Muscle layer of colon (tissue), 2 donors: ENCODE results near the gene CTCF.
A peak's percentile ranks its signal among the peaks of the same experiment; 100 is the strongest.

Experiments
- H3K27ac ChIP-seq: one replicate; pipeline ENCODE4 v1.7.0; 2013; ENCODE audit warnings: low read depth, mild to moderate bottlenecking, low read length, moderate library complexity
- H3K27me3 ChIP-seq, 2 donors: one replicate each; pipeline ENCODE4 v1.7.0; 2013; ENCODE audit warnings: low read length in 2 of 2, mild to moderate bottlenecking in 2 of 2; ENCODE audit not compliant: insufficient read depth in 2 of 2, control insufficient read depth in 1 of 2
- H3K36me3 ChIP-seq: one replicate; pipeline ENCODE4 v1.7.0; 2013; ENCODE audit warnings: mild to moderate bottlenecking, low read length; ENCODE audit not compliant: insufficient read depth
- H3K4me1 ChIP-seq: one replicate; pipeline ENCODE4 v1.7.0; 2013; ENCODE audit warnings: mild to moderate bottlenecking, low read length; ENCODE audit not compliant: insufficient read depth
- H3K4me3 ChIP-seq, 2 donors: one replicate each; pipeline ENCODE4 v1.7.0; 2013; ENCODE audit warnings: low read length in 2 of 2, low read depth in 1 of 2, mild to moderate bottlenecking in 1 of 2, moderate library complexity in 1 of 2
- H3K9ac ChIP-seq: one replicate; pipeline ENCODE4 v1.7.0; 2013; ENCODE audit warnings: low read length
- H3K9me3 ChIP-seq: one replicate; pipeline ENCODE4 v1.7.0; 2013; ENCODE audit warnings: mild to moderate bottlenecking, low read length
- donor health status: abdominal sarcoma.
- donor health status: Adenocarcinoma of cecum.

CTCF gene

GRCh38 chr16:67544329-67544841 is 17.9 kb upstream of the CTCF start:
- no peak overlapping the region for H3K4me3 ChIP-seq
- no peaks in the 10 kb centered on the region for H3K9me3 ChIP-seq
- no peaks in the 10 kb centered on the region for H3K27me3 ChIP-seq
- peaks cover 79% of the 10 kb centered on the region for H3K36me3 ChIP-seq
- no peak overlapping the region for H3K27ac ChIP-seq
- H3K4me1 ChIP-seq: peaks cover 14% of the 10 kb centered on the region
- no peak overlapping the region for H3K9ac ChIP-seq

DNA sequence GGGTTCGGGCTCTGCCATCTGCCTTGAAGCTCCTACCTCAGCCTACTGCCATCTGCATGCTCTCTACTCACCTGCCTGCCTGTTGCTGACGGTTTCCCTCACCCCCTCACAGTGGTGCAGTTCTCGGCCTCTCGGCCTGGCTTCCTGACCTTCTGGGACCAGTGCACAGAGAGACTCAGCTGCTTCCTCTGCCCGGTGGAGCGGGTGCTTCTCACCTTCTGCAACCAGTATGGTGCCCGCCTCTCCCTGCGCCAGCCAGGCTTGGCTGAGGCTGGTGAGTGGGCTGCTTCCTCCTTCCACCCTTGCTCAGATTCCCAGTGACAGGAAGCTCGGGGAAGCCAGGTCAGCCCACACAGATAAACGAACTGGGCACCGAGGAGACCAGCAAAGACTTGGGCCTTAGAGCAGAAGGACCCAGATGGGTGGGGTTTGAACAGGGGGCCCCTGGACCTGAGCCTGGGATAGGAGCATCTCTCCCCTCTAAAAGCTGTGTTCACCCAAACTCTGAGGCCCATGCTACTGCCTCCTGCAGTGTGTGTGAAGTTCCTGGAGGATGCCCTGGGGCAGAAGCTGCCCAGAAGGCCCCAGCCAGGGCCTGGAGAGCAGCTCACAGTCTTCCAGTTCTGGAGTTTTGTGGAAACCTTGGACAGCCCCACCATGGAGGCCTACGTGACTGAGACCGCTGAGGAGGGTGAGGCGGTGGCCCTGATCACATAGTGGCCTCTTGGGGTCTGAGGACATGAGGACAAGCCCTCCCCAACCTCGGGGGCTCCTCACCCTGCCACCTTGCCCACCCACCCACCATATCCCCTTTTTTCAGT is 17.3 kb upstream of the CTCF start:
- Histone ChIP-seq H3K4me1 (peaks cover 14% of the 10 kb centered on the region), H3K27me3 (no peaks in the 10 kb centered on the region), H3K27ac (no peak overlapping the region), H3K36me3 (peaks cover 74% of the 10 kb centered on the region), H3K9ac (no peak overlapping the region), H3K9me3 (no peaks in the 10 kb centered on the region), H3K4me3 (no peak overlapping the region)

DNA sequence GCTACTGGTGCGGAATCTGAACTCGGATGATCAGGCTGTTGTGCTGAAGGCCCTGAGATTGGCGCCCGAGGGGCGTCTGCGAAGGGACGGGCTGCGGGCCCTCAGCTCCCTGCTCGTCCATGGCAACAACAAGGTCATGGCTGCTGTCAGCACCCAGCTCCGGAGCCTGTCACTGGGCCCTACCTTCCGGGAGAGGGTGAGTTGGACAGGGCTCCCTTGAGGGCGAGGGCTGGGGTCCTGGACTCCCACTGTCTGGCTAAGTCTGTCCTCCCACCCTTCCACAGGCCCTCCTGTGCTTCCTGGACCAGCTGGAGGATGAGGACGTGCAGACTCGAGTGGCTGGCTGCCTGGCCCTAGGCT is 16.7 kb upstream of the CTCF start:
- no peaks in the 10 kb centered on the region for H3K9me3 ChIP-seq
- no peak overlapping the region for H3K4me3 ChIP-seq
- H3K36me3 ChIP-seq: peaks cover 68% of the 10 kb centered on the region
- no peaks in the 10 kb centered on the region for H3K27me3 ChIP-seq
- peaks cover 14% of the 10 kb centered on the region for H3K4me1 ChIP-seq
- no peak overlapping the region for H3K27ac ChIP-seq
- H3K9ac ChIP-seq: no peak overlapping the region

DNA sequence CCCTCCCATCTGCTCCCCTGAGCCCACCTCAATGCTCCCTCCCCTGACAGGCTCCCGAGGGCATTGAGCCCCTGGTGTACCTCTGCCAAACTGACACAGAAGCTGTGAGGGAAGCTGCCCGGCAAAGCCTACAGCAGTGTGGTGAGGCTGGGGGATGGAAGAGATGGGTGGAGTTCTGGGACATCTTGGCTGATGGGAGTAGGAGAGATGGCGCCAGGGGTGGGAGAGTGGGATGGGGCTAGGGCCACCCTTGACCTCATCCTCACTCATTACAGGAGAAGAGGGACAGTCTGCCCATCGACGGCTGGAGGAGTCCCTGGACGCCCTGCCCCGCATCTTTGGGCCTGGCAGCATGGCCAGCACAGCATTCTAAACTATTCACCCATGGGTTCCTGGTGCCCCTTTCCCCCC is 16.2 kb upstream of the CTCF start:
- peaks cover 64% of the 10 kb centered on the region for H3K36me3 ChIP-seq

GRCh38 chr16:67546761-67547422 is 15.4 kb upstream of the CTCF start:
- Histone ChIP-seq H3K4me3 (no peak overlapping the region), H3K27me3 (no peaks in the 10 kb centered on the region), H3K27ac (peak overlapping the region; percentile 34), H3K36me3 (peaks cover 56% of the 10 kb centered on the region), H3K9me3 (no peaks in the 10 kb centered on the region), H3K4me1 (peaks cover 14% of the 10 kb centered on the region), H3K9ac (no peak overlapping the region)

More for the DNA sequence above, 16.2 kb upstream of the CTCF start:
- H3K4me1 ChIP-seq: peaks cover 14% of the 10 kb centered on the region
- H3K27ac ChIP-seq: no peak overlapping the region
- no peaks in the 10 kb centered on the region for H3K9me3 ChIP-seq
- H3K9ac ChIP-seq: no peak overlapping the region
- H3K27me3 ChIP-seq: no peaks in the 10 kb centered on the region
- no peak overlapping the region for H3K4me3 ChIP-seq

- H3K27me3 ChIP-seq: no peaks in the 10 kb centered on the region
- H3K9me3 ChIP-seq: no peaks in the 10 kb centered on the region
- peaks cover 48% of the 10 kb centered on the region for H3K36me3 ChIP-seq
- H3K27ac ChIP-seq: peak overlapping the region; percentile 34
- H3K9ac ChIP-seq: no peak overlapping the region
- peaks cover 14% of the 10 kb centered on the region for H3K4me1 ChIP-seq
- H3K4me3 ChIP-seq: no peak overlapping the region
Observed at GRCh38 chr16:67547423-67548264, 14.7 kb upstream of the CTCF start.

- no peak overlapping the region for H3K4me3 ChIP-seq
- H3K9ac ChIP-seq: peak overlapping the region; percentile 22
- peaks cover 14% of the 10 kb centered on the region for H3K4me1 ChIP-seq
- peaks cover 41% of the 10 kb centered on the region for H3K36me3 ChIP-seq
- no peak overlapping the region for H3K27ac ChIP-seq
- H3K9me3 ChIP-seq: no peaks in the 10 kb centered on the region
- H3K27me3 ChIP-seq: no peaks in the 10 kb centered on the region
Observed at GRCh38 chr16:67548265-67549126, 13.8 kb upstream of the CTCF start.

- Histone ChIP-seq H3K9me3 (no peaks in the 10 kb centered on the region), H3K36me3 (peaks cover 33% of the 10 kb centered on the region), H3K4me1 (peaks cover 14% of the 10 kb centered on the region), H3K4me3 (no peak overlapping the region), H3K27ac (no peak overlapping the region), H3K9ac (no peak overlapping the region), H3K27me3 (no peaks in the 10 kb centered on the region)
Observed at GRCh38 chr16:67549240-67549639, 13.1 kb upstream of the CTCF start.

GRCh38 chr16:67549936-67550335 is 12.4 kb upstream of the CTCF start:
- Histone ChIP-seq H3K9ac (no peak overlapping the region), H3K9me3 (no peaks in the 10 kb centered on the region), H3K27me3 (no peaks in the 10 kb centered on the region), H3K4me3 (no peak overlapping the region), H3K27ac (no peak overlapping the region), H3K36me3 (peaks cover 28% of the 10 kb centered on the region), H3K4me1 (peaks cover 14% of the 10 kb centered on the region)

GRCh38 chr16:67551091-67551490 is 11.2 kb upstream of the CTCF start:
- peaks cover 14% of the 10 kb centered on the region for H3K4me1 ChIP-seq

More at GRCh38 chr16:67551091-67551490, 11.2 kb upstream of the CTCF start:
- Histone ChIP-seq H3K9me3 (no peaks in the 10 kb centered on the region), H3K27me3 (no peaks in the 10 kb centered on the region), H3K27ac (no peak overlapping the region), H3K4me3 (no peak overlapping the region), H3K36me3 (peaks cover 17% of the 10 kb centered on the region), H3K9ac (no peak overlapping the region)
